K562 (cell line): ENCODE results near the gene STIL. TPM values are rescaled to one million over a fixed set of nuclear protein-coding genes. Genes with fewer than 3 reads are reported as not detected.

ENCODE experiments used
- RERE ChIP-seq: sonication (generic); formaldehyde crosslinking; IDR thresholded peaks from 2 replicates; pipeline ENCODE4 v1.8.0; 2023; ENCODE audit warnings: missing genetic modification reagents, mild to moderate bottlenecking, borderline replicate concordance
- ZBTB8A ChIP-seq: fragments of 450-650 bp; IDR thresholded peaks from 2 replicates; pipeline ENCODE4 v1.6.1; 2018; ENCODE audit warnings: mild to moderate bottlenecking, moderate library complexity; ENCODE audit not compliant: partially characterized antibody
- polyA plus RNA-seq, 8 experiments: library from polyadenylated mRNA; depleted of rRNA in 4 of 8; stranded (reverse) in 5 of 8; unstranded in 3 of 8; fragments of >200 nt; fragmentation: Nextera tagmentation in 2 of 8; fragmentation: Illumina TruSeq in 1 of 8; extraction: Ambion mirVana in 2 of 8; extraction: Trizol in 1 of 8; gene quantifications; 2 replicates each; pipeline versions ENCODE4 v1.2.1 to v1.2.3, GENCODE V29; 2011 to 2014; ENCODE audit warnings: inconsistent platforms in 1 of 8, missing spikeins in 1 of 8
- total RNA-seq, 7 experiments: library from RNA; depleted of rRNA in 6 of 7; stranded (reverse); fragments of >200 nt in 6 of 7; fragmentation: Illumina TruSeq in 2 of 7; extraction: Trizol in 2 of 7; gene quantifications; 2 replicates each; pipeline versions ENCODE4 v1.2.1 to v1.2.3, GENCODE V29; 2011 to 2021; ENCODE audit warnings: low replicate concordance in 1 of 7
- TF ChIP-seq, protein P1 (sequence below): IDR thresholded peaks from 2 replicates; pipeline ENCODE4 v1.6.1; 2011; ENCODE audit warnings: borderline replicate concordance, low read depth, mild to moderate bottlenecking, moderate library complexity, low read length; ENCODE audit not compliant: insufficient read depth, poor library complexity, severe bottlenecking
- TF ChIP-seq, protein P2 (sequence below): fragments of 200-600 bp; sonication (generic); IDR thresholded peaks from one replicate; pipeline ENCODE4 v1.6.1; 2012; ENCODE audit warnings: mild to moderate bottlenecking, low read depth, low read length, inconsistent platforms

Gene STIL
- total and polyA plus RNA-seq, 9 of the 15 experiments (the other 6 are each of a cell fraction or from before 2014, with no cell fraction given), result 10.5 to 77.4 (median 39.6) TPM

- TF ChIP-seq RERE (CRISPR knock-in tag), result peak; percentile 37; the same call in 1 of the 2 replicates
- TF ChIP-seq ZBTB8A, result no peak
- TF ChIP-seq, protein P1, sequence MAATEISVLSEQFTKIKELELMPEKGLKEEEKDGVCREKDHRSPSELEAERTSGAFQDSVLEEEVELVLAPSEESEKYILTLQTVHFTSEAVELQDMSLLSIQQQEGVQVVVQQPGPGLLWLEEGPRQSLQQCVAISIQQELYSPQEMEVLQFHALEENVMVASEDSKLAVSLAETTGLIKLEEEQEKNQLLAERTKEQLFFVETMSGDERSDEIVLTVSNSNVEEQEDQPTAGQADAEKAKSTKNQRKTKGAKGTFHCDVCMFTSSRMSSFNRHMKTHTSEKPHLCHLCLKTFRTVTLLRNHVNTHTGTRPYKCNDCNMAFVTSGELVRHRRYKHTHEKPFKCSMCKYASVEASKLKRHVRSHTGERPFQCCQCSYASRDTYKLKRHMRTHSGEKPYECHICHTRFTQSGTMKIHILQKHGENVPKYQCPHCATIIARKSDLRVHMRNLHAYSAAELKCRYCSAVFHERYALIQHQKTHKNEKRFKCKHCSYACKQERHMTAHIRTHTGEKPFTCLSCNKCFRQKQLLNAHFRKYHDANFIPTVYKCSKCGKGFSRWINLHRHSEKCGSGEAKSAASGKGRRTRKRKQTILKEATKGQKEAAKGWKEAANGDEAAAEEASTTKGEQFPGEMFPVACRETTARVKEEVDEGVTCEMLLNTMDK, result peak; percentile 69
- TF ChIP-seq, protein P2, sequence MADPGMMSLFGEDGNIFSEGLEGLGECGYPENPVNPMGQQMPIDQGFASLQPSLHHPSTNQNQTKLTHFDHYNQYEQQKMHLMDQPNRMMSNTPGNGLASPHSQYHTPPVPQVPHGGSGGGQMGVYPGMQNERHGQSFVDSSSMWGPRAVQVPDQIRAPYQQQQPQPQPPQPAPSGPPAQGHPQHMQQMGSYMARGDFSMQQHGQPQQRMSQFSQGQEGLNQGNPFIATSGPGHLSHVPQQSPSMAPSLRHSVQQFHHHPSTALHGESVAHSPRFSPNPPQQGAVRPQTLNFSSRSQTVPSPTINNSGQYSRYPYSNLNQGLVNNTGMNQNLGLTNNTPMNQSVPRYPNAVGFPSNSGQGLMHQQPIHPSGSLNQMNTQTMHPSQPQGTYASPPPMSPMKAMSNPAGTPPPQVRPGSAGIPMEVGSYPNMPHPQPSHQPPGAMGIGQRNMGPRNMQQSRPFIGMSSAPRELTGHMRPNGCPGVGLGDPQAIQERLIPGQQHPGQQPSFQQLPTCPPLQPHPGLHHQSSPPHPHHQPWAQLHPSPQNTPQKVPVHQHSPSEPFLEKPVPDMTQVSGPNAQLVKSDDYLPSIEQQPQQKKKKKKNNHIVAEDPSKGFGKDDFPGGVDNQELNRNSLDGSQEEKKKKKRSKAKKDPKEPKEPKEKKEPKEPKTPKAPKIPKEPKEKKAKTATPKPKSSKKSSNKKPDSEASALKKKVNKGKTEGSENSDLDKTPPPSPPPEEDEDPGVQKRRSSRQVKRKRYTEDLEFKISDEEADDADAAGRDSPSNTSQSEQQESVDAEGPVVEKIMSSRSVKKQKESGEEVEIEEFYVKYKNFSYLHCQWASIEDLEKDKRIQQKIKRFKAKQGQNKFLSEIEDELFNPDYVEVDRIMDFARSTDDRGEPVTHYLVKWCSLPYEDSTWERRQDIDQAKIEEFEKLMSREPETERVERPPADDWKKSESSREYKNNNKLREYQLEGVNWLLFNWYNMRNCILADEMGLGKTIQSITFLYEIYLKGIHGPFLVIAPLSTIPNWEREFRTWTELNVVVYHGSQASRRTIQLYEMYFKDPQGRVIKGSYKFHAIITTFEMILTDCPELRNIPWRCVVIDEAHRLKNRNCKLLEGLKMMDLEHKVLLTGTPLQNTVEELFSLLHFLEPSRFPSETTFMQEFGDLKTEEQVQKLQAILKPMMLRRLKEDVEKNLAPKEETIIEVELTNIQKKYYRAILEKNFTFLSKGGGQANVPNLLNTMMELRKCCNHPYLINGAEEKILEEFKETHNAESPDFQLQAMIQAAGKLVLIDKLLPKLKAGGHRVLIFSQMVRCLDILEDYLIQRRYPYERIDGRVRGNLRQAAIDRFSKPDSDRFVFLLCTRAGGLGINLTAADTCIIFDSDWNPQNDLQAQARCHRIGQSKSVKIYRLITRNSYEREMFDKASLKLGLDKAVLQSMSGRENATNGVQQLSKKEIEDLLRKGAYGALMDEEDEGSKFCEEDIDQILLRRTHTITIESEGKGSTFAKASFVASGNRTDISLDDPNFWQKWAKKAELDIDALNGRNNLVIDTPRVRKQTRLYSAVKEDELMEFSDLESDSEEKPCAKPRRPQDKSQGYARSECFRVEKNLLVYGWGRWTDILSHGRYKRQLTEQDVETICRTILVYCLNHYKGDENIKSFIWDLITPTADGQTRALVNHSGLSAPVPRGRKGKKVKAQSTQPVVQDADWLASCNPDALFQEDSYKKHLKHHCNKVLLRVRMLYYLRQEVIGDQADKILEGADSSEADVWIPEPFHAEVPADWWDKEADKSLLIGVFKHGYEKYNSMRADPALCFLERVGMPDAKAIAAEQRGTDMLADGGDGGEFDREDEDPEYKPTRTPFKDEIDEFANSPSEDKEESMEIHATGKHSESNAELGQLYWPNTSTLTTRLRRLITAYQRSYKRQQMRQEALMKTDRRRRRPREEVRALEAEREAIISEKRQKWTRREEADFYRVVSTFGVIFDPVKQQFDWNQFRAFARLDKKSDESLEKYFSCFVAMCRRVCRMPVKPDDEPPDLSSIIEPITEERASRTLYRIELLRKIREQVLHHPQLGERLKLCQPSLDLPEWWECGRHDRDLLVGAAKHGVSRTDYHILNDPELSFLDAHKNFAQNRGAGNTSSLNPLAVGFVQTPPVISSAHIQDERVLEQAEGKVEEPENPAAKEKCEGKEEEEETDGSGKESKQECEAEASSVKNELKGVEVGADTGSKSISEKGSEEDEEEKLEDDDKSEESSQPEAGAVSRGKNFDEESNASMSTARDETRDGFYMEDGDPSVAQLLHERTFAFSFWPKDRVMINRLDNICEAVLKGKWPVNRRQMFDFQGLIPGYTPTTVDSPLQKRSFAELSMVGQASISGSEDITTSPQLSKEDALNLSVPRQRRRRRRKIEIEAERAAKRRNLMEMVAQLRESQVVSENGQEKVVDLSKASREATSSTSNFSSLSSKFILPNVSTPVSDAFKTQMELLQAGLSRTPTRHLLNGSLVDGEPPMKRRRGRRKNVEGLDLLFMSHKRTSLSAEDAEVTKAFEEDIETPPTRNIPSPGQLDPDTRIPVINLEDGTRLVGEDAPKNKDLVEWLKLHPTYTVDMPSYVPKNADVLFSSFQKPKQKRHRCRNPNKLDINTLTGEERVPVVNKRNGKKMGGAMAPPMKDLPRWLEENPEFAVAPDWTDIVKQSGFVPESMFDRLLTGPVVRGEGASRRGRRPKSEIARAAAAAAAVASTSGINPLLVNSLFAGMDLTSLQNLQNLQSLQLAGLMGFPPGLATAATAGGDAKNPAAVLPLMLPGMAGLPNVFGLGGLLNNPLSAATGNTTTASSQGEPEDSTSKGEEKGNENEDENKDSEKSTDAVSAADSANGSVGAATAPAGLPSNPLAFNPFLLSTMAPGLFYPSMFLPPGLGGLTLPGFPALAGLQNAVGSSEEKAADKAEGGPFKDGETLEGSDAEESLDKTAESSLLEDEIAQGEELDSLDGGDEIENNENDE, result no peak
These were observed 20.2 kb upstream of the STIL start (continued) for GRCh38 chr1:47333922-47334764.
